Measurements from ENCODE around the gene MRI1. TPM values are rescaled to one million over a fixed set of nuclear protein-coding genes. Genes with fewer than 3 reads are reported as not detected.
"Not testable (repeated sequence)": the region's sequence is repeated elsewhere in the genome, so short reads cannot be mapped to it uniquely, and the experiment has no call there.

The MRI1 gene
- total RNA-seq, 1 experiment from 2014 or later: 22.2 TPM

DNA sequence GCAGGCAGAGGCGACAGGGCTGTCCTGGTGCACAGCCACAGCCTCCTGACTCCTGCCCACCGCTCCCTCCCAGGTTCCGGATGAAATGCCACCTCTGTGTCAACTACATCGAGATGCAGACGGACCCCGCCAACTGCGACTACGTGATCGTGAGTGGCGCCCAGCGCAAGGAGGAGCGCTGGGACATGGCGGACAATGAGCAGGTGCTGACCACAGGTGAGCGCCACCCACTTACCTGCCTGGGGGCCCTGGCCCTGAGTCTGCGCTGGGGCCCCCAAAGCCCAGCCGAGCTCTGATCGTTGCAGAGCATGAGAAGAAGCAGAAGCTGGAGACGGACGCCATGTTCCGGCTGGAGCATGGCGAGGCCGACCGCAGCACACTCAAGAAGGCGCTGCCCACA, 5.5 kb upstream of the MRI1 start:
- DNase-seq (ENCODE audit: low spot score): no peak

DNA sequence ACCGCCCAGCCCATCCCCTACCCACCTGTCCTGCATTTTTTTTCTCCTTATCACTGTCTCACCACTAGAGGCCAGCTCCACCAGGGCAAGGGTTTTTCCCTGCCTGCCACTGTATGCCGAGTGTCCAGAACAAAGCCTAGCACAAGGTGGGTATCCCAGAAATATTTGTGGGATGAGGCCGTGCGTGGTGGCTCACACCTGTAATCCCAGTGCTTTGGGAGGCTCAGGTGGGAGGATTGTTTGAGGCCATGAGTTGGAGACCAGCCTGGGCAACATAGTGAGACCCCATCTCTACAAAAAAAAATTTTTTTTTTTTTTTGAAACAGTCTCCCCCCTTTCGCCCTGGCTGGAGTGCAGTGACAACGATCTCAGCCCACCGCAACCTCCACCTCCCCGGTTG, 2.9 kb upstream of the MRI1 start:
- DNase-seq (ENCODE audit: low spot score): peak; percentile 7

- no peak for DNase-seq (ENCODE audit: low spot score)
Measured at GRCh38 chr19:13762635-13763235, 1.6 kb upstream of the MRI1 start.

GRCh38 chr19:13763265-13763664, 1.1 kb upstream of the MRI1 start:
- no peak for DNase-seq (ENCODE audit: low spot score)

- no peak for DNase-seq (ENCODE audit: low spot score)
Measured at GRCh38 chr19:13764821-13765394, 586 bp downstream of the MRI1 start.

DNA sequence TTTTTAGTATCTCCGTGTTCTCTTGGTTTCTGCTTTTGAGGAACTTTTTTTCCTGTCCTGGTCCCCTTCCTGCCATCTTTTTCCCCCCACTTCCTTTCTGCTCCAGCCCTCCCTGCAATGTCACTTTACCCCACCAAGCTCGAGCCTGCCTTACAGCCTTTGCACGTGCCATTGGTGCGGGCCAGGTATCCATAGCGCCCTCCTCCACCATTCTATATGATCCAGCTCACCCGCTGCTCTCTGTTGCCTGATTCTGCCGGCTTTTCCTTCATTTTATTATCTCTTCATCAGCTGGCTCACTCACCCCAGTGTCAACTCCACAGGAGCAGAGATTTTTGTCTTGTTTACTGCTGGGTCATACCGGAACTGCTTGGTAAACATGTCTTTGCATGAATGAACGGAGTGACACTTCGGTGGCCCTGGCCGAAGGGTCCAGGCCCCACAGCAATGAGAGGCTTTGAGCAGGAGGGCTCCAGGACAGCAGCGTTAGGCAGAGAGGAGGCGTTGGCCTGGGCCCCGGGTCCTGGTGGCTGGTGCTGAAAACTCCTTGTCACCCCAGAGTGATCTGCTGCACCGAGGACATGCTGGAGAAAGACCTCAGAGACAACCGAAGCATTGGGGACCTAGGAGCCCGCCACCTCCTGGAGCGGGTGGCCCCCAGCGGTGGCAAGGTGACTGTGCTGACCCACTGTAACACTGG, 1.2 kb downstream of the MRI1 start:
- DNase-seq (ENCODE audit: low spot score): no peak

DNA sequence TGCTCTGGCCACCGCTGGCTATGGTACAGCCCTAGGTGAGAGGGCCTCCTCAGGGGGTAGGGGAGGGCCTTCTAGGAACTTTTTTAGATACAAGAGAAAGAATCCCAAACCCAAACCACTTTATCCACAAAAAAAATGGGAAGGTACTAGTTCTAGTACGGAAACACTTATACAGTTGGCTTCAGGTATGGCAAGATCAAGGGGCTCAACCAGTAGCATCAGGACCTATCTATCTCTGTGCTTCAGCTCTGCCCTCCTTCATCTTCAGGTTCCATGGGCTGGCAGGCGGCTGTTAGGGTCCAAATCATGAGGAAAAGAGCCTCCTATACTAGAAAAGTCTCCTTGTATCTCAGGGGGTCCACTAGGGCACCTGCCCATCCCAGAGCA, 1.8 kb downstream of the MRI1 start:
- DNase-seq (ENCODE audit: low spot score): no peak

DNA sequence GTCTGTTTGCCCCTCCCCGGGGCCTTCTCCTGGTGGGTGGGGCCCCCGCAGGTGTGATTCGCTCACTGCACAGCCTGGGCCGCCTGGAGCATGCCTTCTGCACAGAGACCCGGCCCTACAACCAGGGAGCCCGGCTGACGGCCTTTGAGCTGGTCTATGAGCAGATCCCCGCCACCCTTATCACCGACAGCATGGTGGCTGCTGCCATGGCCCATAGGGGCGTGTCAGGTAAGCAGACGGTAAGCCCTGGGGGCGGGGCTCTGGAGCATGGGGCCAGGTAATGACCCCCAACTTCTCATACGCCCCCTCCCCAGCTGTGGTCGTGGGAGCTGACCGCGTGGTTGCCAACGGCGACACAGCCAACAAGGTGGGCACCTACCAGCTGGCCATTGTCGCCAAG, 4.2 kb downstream of the MRI1 start:
- DNase-seq (ENCODE audit: low spot score): no peak

DNA sequence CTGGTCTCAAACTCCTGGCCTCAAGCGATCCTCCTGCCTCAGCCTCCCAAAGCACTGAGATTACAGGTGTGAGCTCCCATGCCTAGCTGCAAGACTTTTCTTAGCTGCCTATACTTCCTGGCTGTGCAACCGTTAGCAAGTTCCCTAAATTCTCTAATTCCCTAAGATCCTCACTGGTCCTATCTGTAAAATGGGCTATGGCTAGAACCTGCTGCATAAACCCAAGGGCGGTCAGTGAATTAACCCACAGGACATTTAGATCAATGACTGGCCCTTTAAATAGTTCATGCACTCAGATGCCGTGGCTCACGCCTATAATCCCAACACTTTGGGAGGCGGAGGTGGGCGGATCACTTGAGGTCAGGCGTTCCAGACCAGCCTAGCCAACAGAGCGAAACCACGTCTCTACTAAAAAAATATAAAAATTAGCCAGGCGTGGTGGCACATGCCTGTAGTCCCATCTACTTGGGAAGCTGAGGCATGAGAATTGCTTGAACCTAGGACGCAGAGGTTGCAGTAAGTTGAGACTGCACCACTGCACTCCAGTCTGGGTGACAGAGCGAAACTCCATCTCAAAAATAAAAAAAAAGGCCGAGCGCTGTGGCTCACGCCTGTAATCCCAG, 5.8 kb downstream of the MRI1 start:
- DNase-seq (ENCODE audit: low spot score): no peak

GRCh38 chr19:13774217-13775191, 10.2 kb downstream of the MRI1 start, which contains the start of gene C19orf53:
Gene C19orf53, plus strand, starts transcription at chr19:13774456. Its CDS starts 22 bp downstream, at chr19:13774478.
- peak; percentile 81 for DNase-seq (ENCODE audit: low spot score)

DNA sequence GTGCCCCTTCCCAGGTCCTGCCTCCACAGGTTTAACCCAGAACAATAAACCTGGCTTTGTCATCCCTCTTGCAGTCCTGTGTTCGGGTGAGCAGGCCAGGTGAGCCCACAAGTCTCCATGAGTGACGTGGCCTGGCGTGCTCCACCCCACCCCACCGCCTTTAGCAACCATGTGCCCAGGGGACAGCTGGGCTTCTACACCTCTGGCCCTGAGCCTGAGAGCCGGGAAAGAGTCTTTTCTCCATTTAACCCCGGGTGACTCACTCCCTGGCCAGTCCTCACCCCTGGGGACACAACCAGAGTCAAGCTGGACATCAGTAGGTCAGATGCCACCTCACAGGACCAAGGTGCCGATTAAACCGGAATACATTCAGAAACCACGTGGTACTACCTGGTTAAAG, 14.1 kb downstream of the MRI1 start:
- no peak for DNase-seq (ENCODE audit: low spot score)

DNA sequence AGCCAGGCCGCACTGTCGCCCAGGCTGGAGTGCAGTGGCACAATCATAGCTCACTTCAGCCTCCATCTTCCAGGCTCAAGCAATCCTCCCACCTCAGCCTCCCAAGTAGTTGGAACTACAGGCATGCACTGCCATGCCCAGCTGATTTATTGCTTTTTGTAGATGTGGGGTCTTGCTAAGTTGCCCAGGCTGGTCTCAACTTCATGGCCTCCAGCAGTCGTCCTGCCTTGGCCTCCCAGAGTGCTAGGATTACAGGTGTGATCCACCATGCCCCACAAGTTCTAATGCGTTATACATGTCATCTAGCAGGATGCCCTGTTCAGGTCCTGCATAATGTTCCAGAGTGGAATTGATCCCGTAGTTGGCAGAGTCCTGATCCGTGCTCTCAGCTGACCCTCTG, 14.5 kb downstream of the MRI1 start:
- no peak for DNase-seq (ENCODE audit: low spot score)

- not testable (repeated sequence) for DNase-seq (ENCODE audit: low spot score)
Measured at GRCh38 chr19:13779794-13780193, 15.5 kb downstream of the MRI1 start.

DNA sequence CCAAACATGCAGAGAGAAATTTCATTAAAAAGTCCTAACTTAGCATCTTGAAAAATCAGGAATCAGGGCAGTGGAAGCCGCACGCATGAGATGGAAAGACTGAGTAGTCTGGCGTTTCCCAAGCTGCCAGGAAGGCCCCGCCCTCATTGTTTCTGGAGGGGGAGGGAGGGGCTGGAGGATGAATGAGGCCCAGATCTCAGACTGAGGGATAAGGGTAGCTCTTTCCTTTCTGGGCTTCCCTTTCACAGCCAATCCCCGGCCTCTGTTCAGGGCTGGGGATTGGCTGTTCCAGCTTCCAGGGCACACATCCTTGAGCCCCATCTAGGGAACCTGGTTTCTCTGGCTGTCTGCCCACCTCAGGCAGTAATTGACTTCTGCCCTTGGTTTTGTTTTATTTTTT, 17.2 kb downstream of the MRI1 start:
- no peak for DNase-seq (ENCODE audit: low spot score)

- DNase-seq (ENCODE audit: low spot score): no peak
Measured at GRCh38 chr19:13782537-13782936, 18.2 kb downstream of the MRI1 start.

GRCh38 chr19:13783565-13784500, 19.5 kb downstream of the MRI1 start:
- no peak for DNase-seq (ENCODE audit: low spot score)

- DNase-seq (ENCODE audit: low spot score): peak; percentile 62
Measured at GRCh38 chr19:13784731-13785452, 20.6 kb downstream of the MRI1 start.

- no peak for DNase-seq (ENCODE audit: low spot score)
Measured at GRCh38 chr19:13788991-13789390, 24.7 kb downstream of the MRI1 start.

GRCh38 chr19:13790354-13790753, 26.0 kb downstream of the MRI1 start:
- DNase-seq (ENCODE audit: low spot score): no peak

- DNase-seq (ENCODE audit: low spot score): not testable (repeated sequence)
Measured at GRCh38 chr19:13793317-13793716, 29.0 kb downstream of the MRI1 start.

Measured in HT-29 (cell line).